ENCODE measurements around the gene SERTAD1. TPM values are rescaled to one million over a fixed set of nuclear protein-coding genes. Genes with fewer than 3 reads are reported as not detected.
"Not testable (repeated sequence)": the region's sequence is repeated elsewhere in the genome, so short reads cannot be mapped to it uniquely, and the experiment has no call there.

SERTAD1 gene
- total RNA-seq, 1 experiment from 2014 or later, result 8.6 TPM

- CTCF ChIA-PET, result interaction anchor here (0.6 to 1.0 kb wide), 3 partner anchors 52 to 1230 kb away, joined by 3 read pairs; no protein-coding TSS in a partner anchor
- Histone ChIP-seq H3K9me3 (no peaks in the 10 kb centered on the region), H3K4me1 (0 out of 2 replicates have a peak, but pooled peaks cover 2% of the 10 kb centered on the region), H3K4me3 (ENCODE audit: low read depth, low read length) (no peak overlapping the region), H3K27me3 (replicated peaks; ENCODE audit: control insufficient read depth, insufficient read depth, low read length) (no peaks in the 10 kb centered on the region), H3K36me3 (ENCODE audit: control insufficient read depth, insufficient read depth, low read length) (no peaks in the 10 kb centered on the region)
- Mint-ChIP-seq H3K36me3 (ENCODE audit: insufficient read depth, unreplicated experiment) (no peaks in the 10 kb centered on the region), H3K9me3 (ENCODE audit: unreplicated experiment) (no peaks in the 10 kb centered on the region), H3K27me3 (ENCODE audit: insufficient read depth, unreplicated experiment) (no peaks in the 10 kb centered on the region), H3K4me3 (ENCODE audit: unreplicated experiment) (no peak overlapping the region), H3K27ac (ENCODE audit: unreplicated experiment) (no peak overlapping the region), H3K4me1 (ENCODE audit: low read depth, unreplicated experiment) (peaks cover 4% of the 10 kb centered on the region)
- intact Hi-C loops (cut with micrococcal nuclease; ENCODE audit: unreplicated experiment), result no loop called here
- no peak for DNase-seq
- POLR2A ChIA-PET, result no interaction called here
- no peak for TF ChIP-seq CTCF (IDR thresholded peaks at IDR 0.05; ENCODE audit: insufficient read depth in 1 of 2, low read depth in 1 of 2, low read length in 1 of 2, severe bottlenecking in 1 of 2, unreplicated experiment in 1 of 2)
- BruUV-seq (replicated peaks), result no TSS peak
Observed at GRCh38 chr19:40411958-40412499, 13.8 kb downstream of the SERTAD1 start.

DNA sequence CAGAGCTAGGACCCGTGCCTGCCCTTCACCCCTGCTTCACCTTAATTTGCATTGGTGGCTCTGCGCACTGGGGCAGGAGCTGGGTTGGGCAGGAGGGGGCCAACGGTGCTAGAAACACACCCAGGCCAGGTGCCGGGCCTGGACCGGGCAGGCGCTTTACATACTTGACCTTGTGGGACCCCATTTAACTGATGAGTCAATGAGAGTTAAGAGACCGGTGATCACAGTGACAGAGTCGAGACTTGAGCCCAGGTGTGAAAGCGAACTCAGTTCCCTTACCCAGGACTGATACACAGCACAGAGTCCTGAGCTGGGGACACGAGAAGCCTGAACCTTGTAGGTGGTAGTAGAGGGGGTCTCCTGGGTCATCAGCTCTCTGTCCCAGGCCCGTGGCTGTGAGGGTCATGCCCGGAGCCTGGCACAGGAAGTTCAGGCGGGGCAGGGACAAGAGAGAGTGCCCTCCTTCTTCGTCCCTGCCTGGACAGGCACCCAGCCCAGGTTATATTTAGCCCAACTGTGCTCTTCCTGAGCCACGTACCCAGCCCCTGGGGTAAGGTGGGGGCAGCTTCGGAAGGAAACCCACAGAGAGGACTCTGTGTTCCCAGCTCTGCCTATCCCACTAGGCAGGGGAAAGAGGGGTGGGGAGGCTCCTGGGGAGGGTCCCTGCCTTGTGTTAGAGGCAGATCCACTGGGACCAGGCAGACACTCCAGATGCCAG, 14.5 kb downstream of the SERTAD1 start:
- Mint-ChIP-seq H3K27me3 (ENCODE audit: insufficient read depth, unreplicated experiment) (no peaks in the 10 kb centered on the region), H3K9me3 (ENCODE audit: unreplicated experiment) (no peaks in the 10 kb centered on the region), H3K36me3 (ENCODE audit: insufficient read depth, unreplicated experiment) (no peaks in the 10 kb centered on the region), H3K4me1 (ENCODE audit: low read depth, unreplicated experiment) (no peaks in the 10 kb centered on the region), H3K4me3 (ENCODE audit: unreplicated experiment) (no peak overlapping the region), H3K27ac (ENCODE audit: unreplicated experiment) (no peak overlapping the region)
- H3K4me1 ChIP-seq, result no peaks in the 10 kb centered on the region
- CTCF ChIA-PET, result interaction anchor here (1.0 kb wide), 1 partner anchor 15 kb away, joined by 5 read pairs; the partner anchor contains the start of gene SERTAD1
- POLR2A ChIA-PET, result no interaction called here
- no peaks in the 10 kb centered on the region for H3K36me3 ChIP-seq (ENCODE audit: control insufficient read depth, insufficient read depth, low read length)
- no peak for TF ChIP-seq CTCF (IDR thresholded peaks at IDR 0.05; ENCODE audit: insufficient read depth in 1 of 2, low read depth in 1 of 2, low read length in 1 of 2, severe bottlenecking in 1 of 2, unreplicated experiment in 1 of 2)
- DNase-seq, result no peak
- no peaks in the 10 kb centered on the region for H3K27me3 ChIP-seq (replicated peaks; ENCODE audit: control insufficient read depth, insufficient read depth, low read length)
- H3K4me3 ChIP-seq (ENCODE audit: low read depth, low read length), result no peak overlapping the region
- BruUV-seq (replicated peaks), result no TSS peak
- intact Hi-C loops (cut with micrococcal nuclease; ENCODE audit: unreplicated experiment), result no loop called here
- H3K9me3 ChIP-seq, result no peaks in the 10 kb centered on the region

GRCh38 chr19:40410030-40410389, 15.8 kb downstream of the SERTAD1 start:
- Histone ChIP-seq H3K36me3 (ENCODE audit: control insufficient read depth, insufficient read depth, low read length) (no peaks in the 10 kb centered on the region), H3K27me3 (replicated peaks; ENCODE audit: control insufficient read depth, insufficient read depth, low read length) (no peaks in the 10 kb centered on the region), H3K4me1 (no peaks in the 10 kb centered on the region), H3K9me3 (no peaks in the 10 kb centered on the region), H3K4me3 (ENCODE audit: low read depth, low read length) (no peak overlapping the region)
- no peaks in the 10 kb centered on the region for H3K36me3 Mint-ChIP-seq (ENCODE audit: insufficient read depth, unreplicated experiment)
- DNase-seq, result no peak
- intact Hi-C loops (cut with micrococcal nuclease; ENCODE audit: unreplicated experiment), result no loop called here
- BruUV-seq (replicated peaks), result no TSS peak
- CTCF ChIA-PET, result interaction anchor here (1.0 kb wide), 1 partner anchor 11 kb away, joined by 3 read pairs; no protein-coding TSS in a partner anchor
- TF ChIP-seq CTCF (IDR thresholded peaks at IDR 0.05; ENCODE audit: insufficient read depth in 1 of 2, low read depth in 1 of 2, low read length in 1 of 2, severe bottlenecking in 1 of 2, unreplicated experiment in 1 of 2), result no peak
- POLR2A ChIA-PET, result no interaction called here
- H3K27ac Mint-ChIP-seq (ENCODE audit: unreplicated experiment), result no peak overlapping the region
- no peaks in the 10 kb centered on the region for H3K27me3 Mint-ChIP-seq (ENCODE audit: insufficient read depth, unreplicated experiment)
- H3K9me3 Mint-ChIP-seq (ENCODE audit: unreplicated experiment), result no peaks in the 10 kb centered on the region
- H3K4me1 Mint-ChIP-seq (ENCODE audit: low read depth, unreplicated experiment), result no peaks in the 10 kb centered on the region
- H3K4me3 Mint-ChIP-seq (ENCODE audit: unreplicated experiment), result no peak overlapping the region

GRCh38 chr19:40408598-40408925, 17.2 kb downstream of the SERTAD1 start:
- H3K9me3 Mint-ChIP-seq (ENCODE audit: unreplicated experiment); H3K4me3 Mint-ChIP-seq (ENCODE audit: unreplicated experiment); BruUV-seq (replicated peaks); intact Hi-C loops (cut with micrococcal nuclease; ENCODE audit: unreplicated experiment); H3K27me3 ChIP-seq (replicated peaks; ENCODE audit: control insufficient read depth, insufficient read depth, low read length); H3K4me1 ChIP-seq; H3K27me3 Mint-ChIP-seq (ENCODE audit: insufficient read depth, unreplicated experiment); H3K4me3 ChIP-seq (ENCODE audit: low read depth, low read length); H3K27ac Mint-ChIP-seq (ENCODE audit: unreplicated experiment); H3K9me3 ChIP-seq; H3K4me1 Mint-ChIP-seq (ENCODE audit: low read depth, unreplicated experiment); DNase-seq; H3K36me3 Mint-ChIP-seq (ENCODE audit: insufficient read depth, unreplicated experiment); H3K36me3 ChIP-seq (ENCODE audit: control insufficient read depth, insufficient read depth, low read length): not testable (repeated sequence)
- ChIA-PET POLR2A (interaction anchor here (0.6 kb wide), 1 partner anchor 12 kb away, joined by 3 read pairs; no protein-coding TSS in a partner anchor), CTCF (interaction anchor here (0.6 kb wide), 1 partner anchor 12 kb away, joined by 3 read pairs; no protein-coding TSS in a partner anchor)

All from Caco-2 (cell line).